DMS153 treated with DMSO at 0.1 percent for 48 hours (cell line): ENCODE results near the gene CCDC106.

Experiments used
- DNase-seq: peaks from one replicate; lab custom pipeline; 2025; ENCODE audit not compliant: unreplicated experiment; lab: John Stamatoyannopoulos, UW

CCDC106 gene

GRCh38 chr19:55667006-55667381, 19.0 kb downstream of the CCDC106 start:
- no peak for DNase-seq

DNA sequence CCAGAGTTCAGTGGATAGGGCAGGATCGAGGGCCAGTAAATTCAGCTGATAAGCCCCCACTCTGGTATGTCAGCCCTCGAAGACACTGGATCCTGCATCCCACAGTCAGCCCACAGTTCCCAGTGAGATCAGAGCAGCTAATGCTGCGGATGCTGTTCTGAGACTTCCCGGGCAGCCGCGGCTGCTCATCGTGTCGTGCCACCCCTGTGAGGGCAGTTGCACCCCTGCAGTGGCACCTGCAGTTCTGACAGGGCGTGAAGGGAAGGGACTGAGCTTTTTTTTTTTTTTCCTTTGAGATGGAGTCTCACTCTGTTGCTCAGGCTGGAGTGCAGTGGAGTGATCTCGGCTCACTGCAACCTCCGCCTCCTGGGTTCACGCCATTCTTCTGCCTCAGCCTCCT, 19.5 kb downstream of the CCDC106 start:
- DNase-seq: no peak

GRCh38 chr19:55667958-55668357, 19.9 kb downstream of the CCDC106 start:
- DNase-seq: no peak

DNA sequence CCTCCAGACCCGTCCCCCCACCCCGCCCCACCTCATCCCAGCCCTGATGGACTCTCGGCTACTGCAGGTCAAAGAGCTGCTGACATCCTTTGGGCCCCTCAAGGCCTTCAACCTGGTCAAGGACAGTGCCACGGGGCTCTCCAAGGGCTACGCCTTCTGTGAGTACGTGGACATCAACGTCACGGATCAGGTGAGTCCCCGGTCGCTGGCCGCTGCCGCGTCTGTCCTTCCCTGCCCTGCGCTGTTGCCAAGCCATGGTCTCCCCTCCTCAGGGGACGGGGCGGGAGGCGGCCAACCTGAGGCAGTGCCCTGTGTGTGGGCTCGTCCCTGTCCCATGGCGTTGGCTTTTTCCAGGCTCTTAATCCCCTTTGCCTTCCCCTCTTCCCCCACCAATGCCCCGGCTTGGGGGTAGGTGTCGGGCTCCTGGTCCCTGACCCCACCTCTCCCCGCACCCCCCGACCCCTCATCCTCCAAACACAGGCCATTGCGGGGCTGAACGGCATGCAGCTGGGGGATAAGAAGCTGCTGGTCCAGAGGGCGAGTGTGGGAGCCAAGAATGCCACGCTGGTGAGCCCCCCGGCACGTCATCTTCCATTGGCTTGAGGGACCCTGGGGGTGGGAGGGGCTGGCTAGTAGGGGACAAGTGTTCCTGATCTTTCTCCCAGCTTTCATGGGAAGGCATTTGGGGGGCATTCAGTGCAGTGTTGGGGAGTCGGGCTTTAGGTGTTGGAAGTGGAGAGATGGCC, 20.8 kb downstream of the CCDC106 start:
- DNase-seq: no peak

- DNase-seq: no peak
Observed at GRCh38 chr19:55669418-55670279, 21.6 kb downstream of the CCDC106 start.

GRCh38 chr19:55670280-55671053, 22.5 kb downstream of the CCDC106 start:
- no peak for DNase-seq

DNA sequence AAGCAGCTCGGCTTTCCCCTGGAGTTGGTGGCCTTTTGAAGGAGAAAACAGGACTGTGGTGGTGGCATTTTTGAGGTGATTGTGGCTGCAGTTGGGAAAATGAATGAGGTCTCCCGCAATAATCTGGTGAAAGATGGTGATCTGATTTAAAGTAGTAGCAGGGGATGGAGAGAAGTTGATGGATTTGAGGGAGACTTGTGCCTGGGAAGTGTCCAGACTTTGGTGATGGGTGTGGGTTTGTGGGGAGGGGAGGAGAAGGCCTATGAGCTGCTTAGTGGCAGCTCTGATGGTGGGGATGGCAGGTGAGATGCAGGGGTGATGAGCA, 23.0 kb downstream of the CCDC106 start:
- DNase-seq: no peak

DNA sequence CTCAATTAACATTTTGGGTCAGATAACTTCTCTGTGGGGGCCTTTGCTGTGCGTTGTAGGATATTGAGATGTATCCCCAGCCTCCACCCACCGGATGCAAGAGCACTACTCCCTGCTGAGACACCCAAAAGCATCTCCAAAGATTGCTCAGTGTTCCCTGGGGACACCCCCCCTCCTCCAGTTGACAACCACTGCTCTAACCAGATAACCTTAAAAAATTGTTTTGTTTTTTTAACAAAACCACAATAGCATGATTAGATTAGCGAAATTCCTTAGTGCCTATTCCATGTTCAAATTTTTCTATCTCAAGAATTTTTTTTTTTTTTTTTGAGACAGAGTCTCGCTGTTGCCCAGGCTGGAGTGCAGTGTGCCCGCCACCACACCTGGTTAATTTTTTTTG, 24.4 kb downstream of the CCDC106 start:
- no peak for DNase-seq

DNA sequence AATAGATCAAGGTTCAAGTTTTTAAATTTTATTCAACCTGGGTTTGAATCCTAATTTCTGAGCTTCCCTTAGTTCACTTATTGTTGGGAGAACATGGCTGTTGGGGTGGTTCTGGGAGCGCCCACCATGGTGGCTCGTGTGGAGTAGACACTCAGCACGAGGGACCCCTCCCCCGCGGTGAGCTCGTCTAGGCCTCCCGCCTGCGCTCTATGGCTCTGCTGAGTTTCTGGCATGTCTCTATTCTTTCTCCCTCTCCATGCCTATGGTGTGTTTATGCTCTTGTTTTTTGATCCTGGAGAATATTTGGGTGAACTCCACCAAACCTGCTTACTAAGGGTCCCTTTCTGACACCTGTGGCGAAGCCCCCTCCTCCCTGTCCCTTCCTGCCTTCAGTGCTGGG, 25.5 kb downstream of the CCDC106 start:
- DNase-seq: no peak

GRCh38 chr19:55673889-55674288, 25.9 kb downstream of the CCDC106 start:
- no peak for DNase-seq

GRCh38 chr19:55674459-55674840, 26.4 kb downstream of the CCDC106 start:
- no peak for DNase-seq

GRCh38 chr19:55674841-55675660, 27.0 kb downstream of the CCDC106 start, which contains the start of gene EPN1:
Gene EPN1 (plus strand): TSS chr19:55675226. CDS start chr19:55678628, 3,402 bp downstream.
- DNase-seq: peak; percentile 78

DNA sequence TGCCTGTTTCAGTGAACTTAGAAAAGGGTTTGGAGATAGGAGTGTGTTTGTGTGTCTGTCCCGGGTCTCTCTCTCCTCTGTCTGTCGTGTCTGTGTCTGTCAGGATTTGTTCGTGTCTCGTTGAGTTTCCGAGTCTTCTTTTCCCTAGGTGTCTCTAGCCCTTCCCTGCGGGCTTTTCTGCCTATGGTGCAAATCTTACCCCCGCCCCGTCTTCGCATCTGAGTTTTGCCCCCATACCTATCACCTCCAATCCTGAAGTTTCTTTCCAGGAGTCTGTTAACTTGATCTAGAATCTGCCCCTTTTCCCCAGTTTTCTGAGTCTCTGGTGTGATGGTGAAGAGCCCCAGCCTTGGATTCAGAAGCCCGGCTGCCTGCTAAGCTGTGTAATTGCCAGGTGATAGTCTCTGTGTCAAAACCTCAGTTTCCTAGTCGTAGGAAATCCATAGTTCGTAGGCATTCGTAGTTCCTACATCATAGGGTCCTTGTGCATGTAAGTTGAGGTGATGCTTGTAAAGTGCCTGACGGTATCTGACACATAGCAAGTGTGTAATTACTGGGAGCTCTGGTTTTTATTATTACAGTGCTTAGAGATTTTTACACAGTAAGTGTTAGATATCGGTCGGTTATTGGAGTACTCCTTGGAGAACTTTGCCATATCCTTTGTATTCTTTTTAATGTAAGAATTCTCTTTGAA, 27.8 kb downstream of the CCDC106 start:
- DNase-seq: no peak

GRCh38 chr19:55676383-55676782, 28.4 kb downstream of the CCDC106 start:
- DNase-seq: no peak

DNA sequence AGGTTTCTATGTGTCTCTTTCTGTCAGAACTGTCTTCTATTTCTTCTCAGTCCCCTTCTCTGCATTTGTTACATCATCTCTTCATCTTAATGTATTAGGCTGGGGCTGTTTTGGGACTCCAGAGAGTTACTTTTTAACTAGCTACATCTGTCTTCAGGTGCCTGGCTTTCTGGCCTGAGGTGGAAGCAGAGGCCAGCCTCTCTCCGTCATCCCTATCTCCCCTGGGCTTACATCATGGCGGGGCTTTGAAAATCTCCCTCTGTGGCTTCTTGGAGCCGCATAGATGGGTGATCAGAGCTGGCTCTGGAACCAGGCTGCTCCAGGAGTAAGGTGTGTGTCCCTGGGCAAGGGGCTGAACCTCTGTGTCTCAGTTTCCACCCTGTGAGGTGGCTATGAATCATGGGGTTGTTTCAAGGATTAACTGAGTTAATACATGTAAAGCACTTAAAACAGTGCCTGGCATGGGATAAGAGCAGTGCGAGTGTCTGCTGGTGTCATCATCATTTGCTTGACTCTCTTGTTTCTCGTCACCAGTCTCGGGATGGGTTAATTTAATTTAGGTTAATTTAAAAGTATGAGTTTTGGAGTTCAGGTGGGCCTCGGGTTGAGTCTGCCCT, 29.0 kb downstream of the CCDC106 start:
- DNase-seq: no peak

GRCh38 chr19:55677572-55678028, 29.6 kb downstream of the CCDC106 start:
- no peak for DNase-seq

GRCh38 chr19:55678121-55678671, 30.2 kb downstream of the CCDC106 start:
- DNase-seq: no peak

GRCh38 chr19:55679343-55680257, 31.6 kb downstream of the CCDC106 start:
- no peak for DNase-seq
